Heart left ventricle (tissue), 16 donors: Measurements from ENCODE around the gene ACKR3. TPM values are rescaled to one million over a fixed set of nuclear protein-coding genes. Genes with fewer than 3 reads are reported as not detected.

ENCODE experiments used
- ATAC-seq, 4 donors: fragments of 200-7000 bp; cut with Tn5 transposase; one replicate each; pipeline ENCODE4 v1.9.1; 2020 to 2022; ENCODE audit warnings: moderate library complexity in 4 of 4, mild to moderate bottlenecking in 3 of 4, moderate number of reproducible peaks in 1 of 4
- DNase-seq, 5 donors: peaks; one replicate each; pipeline ENCODE4 v3.0.0-alpha.2; 2020
- H3K27ac ChIP-seq, 12 donors: fragments of 200-600 bp; sonication (generic) in 4 of 12; one replicate each; pipeline versions ENCODE4 v1.5.0 to v1.8.0; 2016 to 2022; ENCODE audit warnings: mild to moderate bottlenecking in 2 of 12
- H3K27me3 ChIP-seq, 9 donors: fragments of 200-600 bp; sonication (generic) in 2 of 9; one replicate each; pipeline versions ENCODE4 v1.5.1 to v1.8.0; 2016 to 2022; ENCODE audit warnings: mild to moderate bottlenecking in 3 of 9
- H3K36me3 ChIP-seq, 9 donors: fragments of 200-600 bp; sonication (generic) in 2 of 9; one replicate each; pipeline versions ENCODE4 v1.5.0 to v1.8.0; 2018 to 2022; ENCODE audit warnings: mild to moderate bottlenecking in 2 of 9
- H3K4me1 ChIP-seq, 12 donors: fragments of 200-600 bp; sonication (generic) in 4 of 12; one replicate each; pipeline versions ENCODE4 v1.5.0 to v1.8.0; 2016 to 2022; ENCODE audit warnings: mild to moderate bottlenecking in 3 of 12
- H3K4me3 ChIP-seq, 12 donors: fragments of 200-600 bp; sonication (generic) in 4 of 12; one replicate each; pipeline versions ENCODE4 v1.5.0 to v1.8.0; 2017 to 2022; ENCODE audit warnings: mild to moderate bottlenecking in 9 of 12, moderate library complexity in 4 of 12
- H3K9me3 ChIP-seq, 12 donors: fragments of 200-600 bp; sonication (generic) in 4 of 12; one replicate each; pipeline versions ENCODE4 v1.5.0 to v1.8.0; 2016 to 2022; ENCODE audit warnings: mild to moderate bottlenecking in 1 of 12
- POLR2A ChIP-seq, 2 donors: fragments of 450-650 bp; IDR thresholded peaks; one replicate each; pipeline ENCODE4 v1.6.1; 2017; ENCODE audit warnings: antibody characterized with exemption in 2 of 2, mild to moderate bottlenecking in 2 of 2, moderate library complexity in 2 of 2
- WGBS, 4 donors: extraction: QIAGEN DNeasy Blood & Tissue Kit in 2 of 4; methylation state at CpG; one replicate each; pipeline versions ENCODE4 v1.1.5 to v1.1.7; 2013 to 2018; 5-methylcytosine and 5-hydroxymethylcytosine counted together
- intact Hi-C, 10 donors: fragments of 100-400 bp; cut with DNase I; formaldehyde crosslinking; loops; one replicate each; pipeline versions ENCODE4 v1.11.1 to v1.14.2; 2022
- polyA plus RNA-seq, 2 donors: library from polyadenylated mRNA; stranded (reverse); fragments of 200-250 nt; gene quantifications; one replicate each; pipeline ENCODE4 v1.2.3, GENCODE V29; 2013
- total RNA-seq, 9 donors: library from RNA; depleted of rRNA in 2 of 9; stranded (reverse); fragments of >200 nt in 2 of 9; fragmentation: NEBNext Ultra II Directional in 3 of 9; extraction: Animal tissue kit (Norgen Biotek cat#: 25700) in 3 of 9; gene quantifications; one replicate each; pipeline versions ENCODE4 v1.1.0 to v1.2.4, GENCODE V29; 2016 to 2023
- TF ChIP-seq, protein P1 (sequence below), 12 donors: fragments of 200-600 bp; sonication (generic) in 4 of 12; IDR thresholded peaks; one replicate each; pipeline versions ENCODE4 v1.5.0 to v1.8.0; 2018 to 2022; ENCODE audit warnings: antibody characterized with exemption in 12 of 12, mild to moderate bottlenecking in 5 of 12
- donor health status: ischemic (EF 13 %, LVEDD 7.1; RV severe dilation, severe dysfunction).
- donor health status: healthy with polysubstance abuse.
- donor health status: DM: no; HTN: yes; CAD: no.
- donor health status: DM: no; HTN: no; CAD: no.
- donor health status: ischemic (EF 25% LVEDD 6.9; RV normal size, moderate dysfunction).
- donor health status: ischemic (EF 25% LVEDD 5.7; RV mildly dilated, moderate dysfunction).
- donor health status: healthy.
- donor health status: DM: yes; HTN: yes; CAD: no.
- donor health status: ischemic (EF 35%, LVEDD 5.7; RV mildly dilated, moderate dysfunction).
- donor health status: nonischemic (EF 11% LVEDD 7.7; RV severe dilation, severe dysfunction).
- donor health status: DM: yes; HTN: yes; CAD: no.
- donor health status: PGD.
- donor health status: ischemic (EF 29% LVEDD 5.4; RV normal size, mild dysfunction).
- donor health status: nonischemic (EF 23%, LVEDD 6.1; RV moderate dilation, normal function).

Gene ACKR3
- total and polyA plus RNA-seq, 11 donors: 12.8 to 56.3 (median 29.8) TPM

DNA sequence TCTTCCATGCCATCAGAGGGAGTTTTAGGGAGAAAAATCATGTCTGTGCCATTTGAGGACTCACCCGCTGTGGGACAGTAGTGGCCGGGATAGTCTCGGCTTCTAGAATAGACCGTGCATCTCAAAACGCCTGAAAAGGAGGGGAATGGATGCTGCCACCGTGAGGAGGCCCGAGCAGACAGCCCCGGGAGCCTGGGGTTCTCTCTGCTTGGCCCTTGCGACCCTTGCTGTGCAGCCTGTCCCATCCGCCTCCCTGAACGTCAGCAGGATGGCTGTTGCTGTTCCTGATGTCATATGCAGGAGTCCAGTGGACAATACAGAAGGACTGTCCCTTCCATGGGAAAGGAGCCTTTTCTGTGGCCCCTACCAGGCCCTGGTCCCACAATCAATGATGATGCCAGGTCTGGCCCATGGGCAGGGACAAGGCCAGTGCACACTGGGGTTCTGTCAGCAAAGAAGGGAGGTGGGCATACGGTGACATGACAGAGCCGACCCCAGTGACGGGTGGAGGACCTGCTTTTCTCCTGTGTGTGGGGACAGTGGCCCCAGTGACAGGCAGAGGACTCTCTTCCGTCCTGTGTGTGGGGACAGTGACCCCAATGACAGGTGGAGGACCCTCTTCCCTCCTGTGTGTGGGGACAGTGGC lies 58.8 kb downstream of the ACKR3 start:
- Histone ChIP-seq H3K4me1 (peaks cover 0 to 28% (median 17%) of the 10 kb centered on the region in 12 donors), H3K36me3 (no peaks in the 10 kb centered on the region), H3K4me3 (no peak overlapping the region), H3K27ac (no peak overlapping the region), H3K9me3 (no peaks in the 10 kb centered on the region), H3K27me3 (no peaks in the 10 kb centered on the region)
- TF ChIP-seq, protein P1, sequence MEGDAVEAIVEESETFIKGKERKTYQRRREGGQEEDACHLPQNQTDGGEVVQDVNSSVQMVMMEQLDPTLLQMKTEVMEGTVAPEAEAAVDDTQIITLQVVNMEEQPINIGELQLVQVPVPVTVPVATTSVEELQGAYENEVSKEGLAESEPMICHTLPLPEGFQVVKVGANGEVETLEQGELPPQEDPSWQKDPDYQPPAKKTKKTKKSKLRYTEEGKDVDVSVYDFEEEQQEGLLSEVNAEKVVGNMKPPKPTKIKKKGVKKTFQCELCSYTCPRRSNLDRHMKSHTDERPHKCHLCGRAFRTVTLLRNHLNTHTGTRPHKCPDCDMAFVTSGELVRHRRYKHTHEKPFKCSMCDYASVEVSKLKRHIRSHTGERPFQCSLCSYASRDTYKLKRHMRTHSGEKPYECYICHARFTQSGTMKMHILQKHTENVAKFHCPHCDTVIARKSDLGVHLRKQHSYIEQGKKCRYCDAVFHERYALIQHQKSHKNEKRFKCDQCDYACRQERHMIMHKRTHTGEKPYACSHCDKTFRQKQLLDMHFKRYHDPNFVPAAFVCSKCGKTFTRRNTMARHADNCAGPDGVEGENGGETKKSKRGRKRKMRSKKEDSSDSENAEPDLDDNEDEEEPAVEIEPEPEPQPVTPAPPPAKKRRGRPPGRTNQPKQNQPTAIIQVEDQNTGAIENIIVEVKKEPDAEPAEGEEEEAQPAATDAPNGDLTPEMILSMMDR (IDR thresholded peaks at IDR 0.05): no peak
- no peak for TF ChIP-seq POLR2A (IDR thresholded peaks at IDR 0.05)
- no peak for ATAC-seq
- intact Hi-C loops: no loop called here
- 95 to 98% (median 97%) methylated on average over 13 to 15 of the region's 15 CpGs for WGBS, 4 donors
- DNase-seq: peak in 1 of 5 donors; percentile 9

GRCh38 chr2:236628981-236629605 lies 59.5 kb downstream of the ACKR3 start:
- ATAC-seq (no peak), DNase-seq (peak in 1 of 5 donors; percentile 11)
- no peaks in the 10 kb centered on the region for H3K9me3 ChIP-seq
- H3K27ac ChIP-seq: no peak overlapping the region
- intact Hi-C loops: no loop called here
- WGBS, 4 donors: 79 to 99% (median 92%) methylated on average over 10 to 11 of the region's 11 CpGs
- peaks cover 0 to 28% (median 17%) of the 10 kb centered on the region in 12 donors for H3K4me1 ChIP-seq
- no peaks in the 10 kb centered on the region for H3K36me3 ChIP-seq
- H3K27me3 ChIP-seq: no peaks in the 10 kb centered on the region
- TF ChIP-seq, protein P1 (IDR thresholded peaks at IDR 0.05): no peak
- TF ChIP-seq POLR2A (IDR thresholded peaks at IDR 0.05): no peak
- H3K4me3 ChIP-seq: no peak overlapping the region

DNA sequence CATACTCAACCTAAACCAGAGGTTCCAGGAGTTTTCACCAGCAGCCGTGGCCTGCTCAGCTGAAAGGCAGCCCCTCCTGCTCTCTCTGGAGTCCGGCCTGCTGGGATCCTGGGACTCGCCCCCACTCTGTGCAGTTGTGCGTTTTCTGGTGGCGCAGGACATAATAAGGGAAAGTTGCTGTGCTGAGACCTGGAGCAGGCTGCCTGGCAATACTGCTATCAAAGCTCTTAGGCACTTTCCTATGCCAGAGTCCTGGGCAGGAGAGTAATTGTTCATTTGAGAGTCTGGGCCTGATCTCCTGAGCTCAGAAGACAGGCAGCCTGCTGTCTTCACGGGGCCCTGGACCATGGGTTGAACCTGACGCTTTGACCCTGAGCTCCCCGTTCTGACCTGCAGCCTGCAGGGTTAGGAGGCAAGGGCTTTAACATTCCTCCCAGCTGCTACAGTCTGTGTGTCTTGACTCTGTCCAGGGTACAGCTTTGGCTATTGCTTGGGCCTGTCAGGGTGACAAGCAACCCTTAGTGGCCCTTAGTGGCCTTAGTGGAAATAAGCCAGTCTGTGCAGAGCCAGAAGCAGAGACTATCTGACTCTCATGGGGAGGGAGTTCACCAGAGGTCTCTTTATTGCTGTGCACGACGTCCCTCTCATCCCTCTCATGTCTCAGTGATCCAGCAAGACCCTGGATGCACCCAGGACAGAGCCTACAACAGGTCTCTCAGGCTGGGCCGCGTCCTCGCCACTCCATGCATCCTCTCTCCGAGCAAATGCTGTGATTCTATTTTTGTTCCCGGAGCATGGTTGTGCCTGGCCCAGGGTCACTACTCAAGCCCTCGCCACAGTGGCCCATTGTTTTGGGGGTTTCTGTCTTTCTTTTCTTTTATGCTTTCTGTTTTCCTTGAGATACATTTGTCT lies 60.6 kb downstream of the ACKR3 start:
- Histone ChIP-seq H3K36me3 (no peaks in the 10 kb centered on the region), H3K4me1 (peaks cover 0 to 28% (median 17%) of the 10 kb centered on the region in 12 donors), H3K4me3 (no peak overlapping the region), H3K9me3 (no peaks in the 10 kb centered on the region), H3K27me3 (no peaks in the 10 kb centered on the region), H3K27ac (peak overlapping the region in 9 of 12 donors; percentile 3 to 72 (median 62))
- intact Hi-C loops: loop anchor here in 1 of 10 donors (2.0 kb wide), 1 partner anchor 61 kb away; the partner anchor contains the start of gene ACKR3
- 52 to 68% (median 57%) methylated on average over 16 of the region's 16 CpGs for WGBS, 4 donors
- peak in 2 of 5 donors; percentile 20 to 43 for DNase-seq
- TF ChIP-seq POLR2A (IDR thresholded peaks at IDR 0.05): no peak
- TF ChIP-seq, protein P1 (IDR thresholded peaks at IDR 0.05): no peak
- peak; percentile 38 to 52 (median 46) for ATAC-seq
